CD4-positive, alpha-beta T cell treated with Interleukin-15 for 4 hours (primary cell): Measurements from ENCODE around the gene SMAD3.
"Not testable (repeated sequence)": the region's sequence is repeated elsewhere in the genome, so short reads cannot be mapped to it uniquely, and the experiment has no call there.

Experiments used
- DNase-seq: peaks from one replicate; pipeline ENCODE4 v3.0.0-alpha.2; 2020; ENCODE audit warnings: low spot score

The SMAD3 gene

DNA sequence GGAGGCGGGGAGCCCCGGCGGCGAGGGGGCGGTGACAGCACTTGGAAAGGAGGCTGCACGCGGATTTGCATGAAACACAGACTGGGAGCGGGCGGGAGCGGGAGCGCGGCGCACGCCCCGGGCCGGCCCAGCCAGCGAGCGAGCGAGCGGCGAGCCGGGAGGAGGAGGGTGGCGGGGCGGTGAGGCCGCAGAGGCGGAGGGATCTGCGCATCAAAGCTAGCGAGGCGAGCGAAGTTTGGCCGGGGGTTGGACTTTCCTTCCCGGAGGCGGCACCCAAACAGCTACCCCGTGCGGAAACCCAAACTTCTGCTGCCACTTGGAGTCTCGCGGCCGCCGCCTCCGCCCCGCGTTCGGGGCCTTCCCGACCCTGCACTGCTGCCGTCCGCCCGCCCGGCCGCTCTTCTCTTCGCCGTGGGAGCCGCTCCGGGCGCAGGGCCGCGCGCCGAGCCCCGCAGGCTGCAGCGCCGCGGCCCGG, at the start of gene SMAD3:
Gene SMAD3 (plus strand): TSS at position 72 of the 475 bp plus-strand sequence. CDS start 553 bp downstream, outside the sequence.
- DNase-seq = peak; percentile 74

DNA sequence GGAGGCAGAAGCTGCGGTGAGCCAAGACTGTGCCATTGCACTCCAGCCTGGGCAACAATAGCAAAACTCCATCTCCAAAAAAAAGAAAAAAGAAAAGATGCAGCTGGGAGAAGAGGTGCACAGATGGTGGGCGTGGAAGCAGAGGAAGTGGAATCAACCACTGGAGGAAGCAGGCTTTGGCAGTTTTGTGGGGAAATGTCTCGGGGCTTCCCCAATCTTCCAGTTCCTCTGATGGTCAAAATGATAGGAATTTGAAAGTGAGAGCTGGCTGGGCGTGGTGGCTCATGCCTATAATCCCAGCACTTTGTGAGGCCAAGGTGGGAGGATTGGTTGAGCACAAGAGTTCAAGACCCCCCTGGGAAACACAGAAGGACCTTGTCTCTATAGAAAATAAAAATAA, 48.1 kb upstream of the SMAD3 start:
- no peak for DNase-seq

DNA sequence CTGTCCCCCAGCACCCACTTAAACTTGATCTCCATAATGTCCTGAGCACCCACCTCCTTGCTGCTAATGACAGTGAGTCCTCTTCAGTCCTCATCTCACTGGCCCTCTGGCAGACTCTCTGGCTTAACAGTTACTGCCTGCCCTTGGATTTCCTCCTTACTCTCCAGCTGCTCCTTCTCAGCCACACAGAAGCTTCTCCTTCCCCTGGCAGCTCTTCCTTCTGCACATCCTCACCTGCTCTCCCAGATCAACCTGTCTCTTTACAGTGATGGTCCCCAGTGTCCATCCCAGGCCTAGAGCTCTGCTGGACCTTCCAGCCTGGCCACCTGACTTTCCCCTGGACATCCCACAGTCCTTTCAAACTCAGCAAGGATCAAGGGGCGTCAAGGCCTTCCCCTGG, 47.4 kb upstream of the SMAD3 start:
- no peak for DNase-seq

DNA sequence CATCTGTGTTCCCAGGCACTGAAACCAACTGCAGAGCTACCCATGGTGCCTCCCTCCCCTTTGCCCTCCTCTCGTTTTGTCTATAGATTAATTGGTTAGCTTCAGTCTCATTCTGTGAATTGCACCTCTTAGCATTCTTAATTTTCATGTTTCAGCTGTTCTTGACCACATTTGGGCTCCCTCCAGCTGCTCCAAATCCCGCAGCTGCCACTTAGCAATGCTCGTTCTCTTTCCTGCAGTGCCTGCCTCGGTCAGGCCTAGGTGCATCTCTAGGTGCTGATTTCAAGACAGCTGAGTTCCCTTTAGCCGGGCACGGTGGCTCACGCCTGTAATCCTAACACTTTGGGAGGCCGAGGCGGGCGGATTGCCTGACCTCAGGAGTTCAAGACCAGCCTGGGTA, 47.0 kb upstream of the SMAD3 start:
- DNase-seq = no peak

DNA sequence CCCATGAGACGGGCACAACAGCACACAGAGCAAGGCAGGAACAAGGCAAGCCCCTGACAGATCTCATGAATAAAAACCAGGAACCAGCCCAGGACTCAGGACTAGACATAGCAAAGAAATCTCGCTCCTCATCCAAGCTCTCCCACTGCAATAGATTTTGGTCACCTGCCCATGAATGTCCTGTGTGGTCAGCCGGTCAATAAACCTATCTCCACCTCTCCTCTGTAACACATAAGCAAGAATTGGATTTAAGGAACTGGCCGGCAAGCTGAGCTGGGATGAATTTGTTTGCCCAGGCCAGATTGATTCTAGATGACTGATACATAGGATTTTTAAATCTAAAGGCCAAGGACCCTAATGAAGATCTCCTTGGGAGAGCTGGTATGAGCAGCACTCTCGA, 46.3 kb upstream of the SMAD3 start:
- no peak for DNase-seq

DNA sequence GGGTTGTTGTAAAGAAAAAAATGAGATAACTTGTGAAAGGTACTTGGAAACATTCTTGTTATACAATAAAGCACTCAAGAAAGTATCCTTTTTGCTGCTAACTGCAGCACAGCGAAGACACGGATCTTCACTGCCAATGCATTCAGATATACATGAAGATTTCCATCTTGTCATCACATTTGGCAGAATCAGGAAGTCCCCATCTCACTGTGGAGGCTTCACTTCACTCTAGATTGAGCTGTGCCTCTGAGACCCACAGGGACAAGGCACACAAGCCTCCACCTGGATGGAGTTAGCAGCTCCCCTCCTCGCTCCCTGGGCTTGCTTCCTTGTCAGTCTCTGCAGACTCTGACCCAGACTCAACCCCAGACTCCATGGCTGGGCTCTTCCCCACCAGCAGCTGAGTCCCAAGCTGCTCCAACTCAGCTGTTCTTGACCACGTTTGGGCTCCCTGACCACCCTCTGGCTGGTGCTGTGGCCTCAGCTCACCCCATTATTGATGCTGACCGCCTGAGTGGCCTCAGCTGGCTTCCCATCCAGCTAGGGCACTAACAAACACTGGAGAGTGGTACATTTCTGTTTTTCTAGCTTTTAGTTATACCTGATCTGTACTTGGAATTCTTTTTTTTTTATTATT, 45.4 kb upstream of the SMAD3 start:
- no peak for DNase-seq

DNA sequence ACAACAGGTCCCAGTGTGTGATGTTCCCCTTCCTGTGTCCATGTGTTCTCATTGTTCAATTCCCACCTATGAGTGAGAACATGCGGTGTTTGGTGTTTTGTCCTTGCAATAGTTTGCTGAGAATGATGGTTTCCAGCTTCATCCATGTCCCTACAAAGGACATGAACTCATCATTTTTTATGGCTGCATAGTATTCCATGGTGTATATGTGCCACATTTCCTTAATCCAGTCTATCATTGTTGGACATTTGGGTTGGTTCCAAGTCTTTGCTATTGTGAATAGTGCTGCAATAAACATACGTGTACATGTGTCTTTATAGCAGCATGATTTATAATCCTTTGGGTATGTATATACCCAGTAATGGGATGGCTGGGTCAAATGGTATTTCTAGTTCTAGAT, 44.7 kb upstream of the SMAD3 start:
- not testable (repeated sequence) for DNase-seq

DNA sequence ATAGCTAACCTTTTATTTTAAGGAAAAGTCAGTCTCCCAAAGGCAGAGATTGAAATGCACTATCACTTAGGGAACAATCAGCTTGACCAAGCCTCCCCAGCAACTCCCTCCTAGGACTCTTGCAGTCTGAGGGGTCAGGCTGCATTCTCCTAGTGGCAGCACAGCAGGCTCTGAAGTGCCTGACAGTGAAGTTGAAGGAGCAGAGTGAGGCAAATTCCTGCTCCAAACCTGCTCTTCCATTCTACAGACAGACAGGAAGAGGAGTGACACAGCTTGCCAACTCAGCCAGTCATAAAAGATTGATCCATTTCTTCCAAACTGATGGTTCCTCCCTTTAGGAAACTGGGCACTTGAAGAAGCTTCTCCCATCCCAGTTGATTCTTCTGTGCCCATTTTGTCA, 43.9 kb upstream of the SMAD3 start:
- no peak for DNase-seq

DNA sequence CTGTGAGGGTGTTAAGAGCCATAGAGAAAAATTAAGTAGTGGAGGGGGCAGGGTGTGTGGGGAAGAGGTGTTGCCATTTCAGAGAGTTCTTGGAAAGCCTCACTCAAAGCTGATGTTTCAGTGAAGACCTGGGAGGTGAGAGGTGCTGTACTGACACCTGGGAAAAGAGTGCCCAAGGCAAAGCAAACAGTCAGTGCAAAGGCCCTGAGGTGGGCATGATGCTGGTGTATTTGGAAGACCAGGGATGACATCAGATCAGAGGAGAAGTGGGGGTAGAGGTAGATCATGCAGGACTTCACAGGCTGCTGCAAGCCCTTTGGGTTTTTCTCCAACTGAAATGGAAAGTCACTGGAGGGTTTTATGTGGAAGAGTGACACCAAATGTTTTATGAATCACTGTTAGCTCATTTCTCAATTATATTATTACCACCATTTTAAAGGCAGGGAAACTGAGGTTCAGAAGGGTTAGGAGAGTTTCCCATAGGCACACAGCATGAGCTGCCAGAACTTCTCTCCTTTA, 42.8 kb upstream of the SMAD3 start:
- no peak for DNase-seq

DNA sequence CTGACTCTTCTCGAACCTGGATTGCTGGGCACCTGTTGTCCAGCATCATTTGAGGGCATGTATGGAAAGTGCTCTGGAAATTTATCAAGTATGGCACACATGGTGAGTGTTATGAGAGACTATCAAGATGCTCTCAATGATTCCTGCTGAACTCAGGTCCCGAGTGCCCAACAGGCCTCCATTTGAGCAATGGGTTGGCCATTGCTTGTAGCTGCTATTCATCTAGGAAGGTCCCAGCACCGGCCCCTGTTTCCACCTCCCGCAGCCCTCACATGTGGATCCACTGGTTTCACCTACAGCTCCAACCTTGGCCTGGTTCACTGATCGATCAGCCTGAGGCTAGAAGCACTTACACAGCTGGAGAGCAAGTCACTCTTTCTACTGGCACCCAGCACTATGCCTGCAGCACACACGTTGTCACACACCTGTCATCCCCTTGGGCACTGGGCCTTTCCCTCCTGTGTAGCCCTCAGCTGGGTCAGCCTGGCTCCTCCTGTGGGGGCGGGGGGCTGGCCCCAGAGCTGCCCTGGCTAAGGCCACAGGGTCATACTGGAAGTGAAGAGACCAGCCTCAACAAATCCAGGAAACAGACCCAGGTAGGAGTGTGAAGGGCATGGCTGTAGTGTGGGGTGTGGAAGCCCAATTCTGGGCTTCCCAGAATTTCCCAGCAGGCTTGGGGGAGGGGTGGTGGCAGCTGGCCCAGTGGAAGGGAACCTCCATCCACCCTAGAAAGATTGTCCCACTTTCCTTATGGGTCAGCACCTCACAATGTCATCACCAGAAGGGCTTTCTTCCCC, 41.7 kb upstream of the SMAD3 start:
- DNase-seq = no peak

DNA sequence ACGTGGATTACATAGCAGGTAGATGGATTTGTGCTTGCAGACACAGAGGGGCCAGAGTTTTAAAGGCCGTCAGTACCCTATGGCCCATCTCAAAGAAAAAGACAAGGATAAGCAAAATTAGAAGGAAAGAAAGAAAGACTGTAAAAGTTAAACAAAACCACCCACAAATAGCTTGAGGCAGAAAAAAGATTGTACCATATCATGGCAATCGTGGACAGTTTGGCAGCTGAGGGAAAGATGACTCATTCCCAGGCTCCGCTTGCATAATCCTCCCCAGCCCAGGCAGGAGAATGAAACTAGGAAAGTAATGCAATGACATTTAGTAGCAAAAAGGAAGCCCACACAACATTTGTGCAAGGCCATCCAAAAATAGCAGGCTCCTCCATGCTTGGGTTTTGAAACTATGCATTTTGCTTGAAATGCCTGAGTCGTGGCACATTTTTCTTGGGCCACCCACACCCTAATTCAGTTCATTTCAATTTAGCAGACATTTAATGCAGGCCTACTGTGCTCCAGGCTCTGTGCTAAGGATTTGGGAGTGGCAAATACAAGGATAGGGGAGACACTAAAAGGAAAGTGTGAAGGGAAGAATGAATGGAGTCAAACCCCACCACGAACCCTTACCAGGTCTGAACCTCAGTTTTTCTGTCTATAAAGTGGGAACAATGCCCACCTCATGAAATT, 40.9 kb upstream of the SMAD3 start:
- no peak for DNase-seq

DNA sequence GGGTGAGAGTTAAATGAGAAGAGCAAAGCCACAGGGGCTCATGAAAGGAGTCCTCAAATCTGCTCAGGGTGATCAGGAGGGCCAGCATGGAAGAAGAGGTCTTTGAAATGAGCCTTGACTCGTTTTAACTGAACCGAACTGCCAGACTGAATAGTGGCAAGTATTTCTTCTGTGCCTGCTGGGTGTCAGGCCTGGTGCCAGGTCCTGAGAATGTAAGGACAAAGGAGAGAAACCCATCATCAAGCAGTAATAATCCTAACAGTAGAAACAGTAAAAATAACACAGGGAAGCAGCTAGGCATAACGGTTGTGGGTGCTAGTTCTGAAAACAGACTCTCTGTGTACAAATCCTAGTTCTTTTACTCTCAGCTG, 40.4 kb upstream of the SMAD3 start:
- DNase-seq = no peak

DNA sequence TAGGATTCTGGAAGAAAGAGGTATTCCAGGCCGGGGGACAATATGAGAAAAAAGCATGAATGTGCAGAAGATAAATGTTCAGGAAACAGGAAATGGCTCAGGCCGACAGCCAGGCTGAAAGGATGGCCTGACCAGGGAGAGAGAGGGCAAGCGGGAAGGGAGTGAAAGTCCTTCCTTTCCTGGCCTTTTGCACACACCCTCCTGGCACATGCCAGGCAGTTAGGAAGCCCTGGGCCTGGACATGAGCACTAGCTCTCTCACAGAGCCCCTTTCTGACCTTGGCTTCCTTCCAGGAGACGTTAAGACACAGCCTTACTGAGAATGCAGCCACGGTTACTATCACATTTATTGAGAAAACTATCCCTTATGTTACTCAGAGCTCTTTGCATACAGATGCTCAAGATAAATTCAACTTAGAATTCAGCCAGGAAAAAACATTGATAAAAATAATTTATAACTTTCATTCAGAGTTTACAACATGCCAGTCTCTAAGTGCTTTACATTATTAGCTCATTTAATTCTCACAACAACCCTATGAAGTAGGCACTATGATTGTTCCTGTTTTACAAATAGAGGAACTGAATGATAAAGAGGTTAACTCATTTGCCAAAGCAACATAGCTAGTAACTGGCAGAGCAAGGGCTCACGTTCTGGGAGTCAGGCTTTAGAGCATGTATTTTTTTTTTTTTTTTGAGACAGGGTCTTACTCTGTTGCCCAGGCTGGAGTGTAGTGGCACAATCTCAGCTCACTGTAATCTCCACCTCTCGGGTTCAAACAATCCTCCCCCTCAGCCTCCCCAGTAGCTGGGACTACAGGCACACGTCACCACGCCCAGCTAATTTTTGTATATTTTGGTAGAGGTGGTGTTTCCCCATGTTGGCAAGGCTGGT, 39.4 kb upstream of the SMAD3 start:
- no peak for DNase-seq

DNA sequence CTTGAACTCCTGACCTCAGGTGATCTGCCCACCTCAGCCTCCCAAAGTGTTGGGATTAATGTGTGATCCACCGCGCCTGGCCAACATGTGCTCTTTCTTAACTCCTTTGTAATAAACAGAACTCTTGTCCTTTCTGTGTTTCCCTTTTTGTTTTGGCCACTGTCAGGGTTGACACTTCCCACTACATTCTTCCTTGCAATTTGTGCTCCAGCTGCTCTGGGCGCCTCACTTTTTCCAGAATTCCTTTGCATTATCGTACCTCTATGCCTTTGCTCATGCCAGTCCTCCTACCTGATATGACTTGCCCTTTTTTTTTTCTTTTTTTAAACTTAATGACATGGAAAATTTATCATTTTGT, 38.8 kb upstream of the SMAD3 start:
- DNase-seq = no peak

DNA sequence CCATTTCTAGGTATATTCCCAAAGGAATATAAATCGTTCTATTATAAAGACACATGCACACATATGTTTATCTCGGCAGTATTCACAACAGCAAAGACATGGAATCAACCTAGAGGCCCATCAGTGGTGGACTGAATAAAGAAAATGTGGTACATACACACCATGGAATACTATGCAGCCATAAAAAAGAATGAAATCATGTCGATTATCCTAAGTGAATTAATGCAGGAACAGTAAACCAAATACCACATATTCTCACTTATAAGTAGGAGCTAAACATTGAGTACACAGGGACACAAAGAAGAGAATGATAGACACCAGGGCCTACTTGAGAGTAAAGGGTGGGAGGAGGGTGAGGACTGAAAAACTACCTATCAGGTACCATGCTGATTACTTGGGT, 37.0 kb upstream of the SMAD3 start:
- DNase-seq = not testable (repeated sequence)

DNA sequence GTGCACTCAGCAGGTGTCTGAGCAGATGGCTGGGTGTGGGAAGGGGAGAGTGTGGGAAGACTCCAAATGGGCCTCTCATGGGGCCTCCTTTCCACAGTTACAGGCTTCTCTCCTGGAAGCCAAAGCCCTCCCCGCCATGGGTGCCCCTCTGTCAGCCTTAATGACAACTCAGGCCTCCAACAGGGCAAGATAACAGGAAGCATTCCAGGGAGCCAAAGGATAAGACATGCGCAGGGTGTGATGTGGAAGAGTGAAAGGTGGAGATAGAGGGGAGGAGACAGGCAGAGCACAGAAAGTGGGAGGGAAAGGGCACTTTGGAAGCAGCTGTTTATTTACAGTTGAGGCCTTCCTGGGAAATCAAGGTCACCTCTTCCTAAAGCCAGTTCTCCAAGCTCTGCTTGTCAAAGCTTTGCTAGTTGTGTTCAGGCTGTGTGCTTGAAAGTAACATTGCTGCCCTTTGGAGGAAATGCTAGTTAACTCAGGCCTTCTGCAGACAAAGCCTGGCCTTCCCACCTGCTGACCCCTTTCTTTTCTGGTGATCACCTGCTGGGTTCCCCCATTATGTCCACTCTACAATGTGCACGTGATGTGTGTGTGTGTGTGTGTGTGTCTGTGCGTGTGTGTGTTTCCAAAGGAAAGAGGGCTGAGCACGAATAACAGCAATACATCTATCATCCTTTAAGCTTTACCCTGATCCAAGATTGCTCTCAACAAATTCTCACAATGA, 35.2 kb upstream of the SMAD3 start:
- DNase-seq = no peak

DNA sequence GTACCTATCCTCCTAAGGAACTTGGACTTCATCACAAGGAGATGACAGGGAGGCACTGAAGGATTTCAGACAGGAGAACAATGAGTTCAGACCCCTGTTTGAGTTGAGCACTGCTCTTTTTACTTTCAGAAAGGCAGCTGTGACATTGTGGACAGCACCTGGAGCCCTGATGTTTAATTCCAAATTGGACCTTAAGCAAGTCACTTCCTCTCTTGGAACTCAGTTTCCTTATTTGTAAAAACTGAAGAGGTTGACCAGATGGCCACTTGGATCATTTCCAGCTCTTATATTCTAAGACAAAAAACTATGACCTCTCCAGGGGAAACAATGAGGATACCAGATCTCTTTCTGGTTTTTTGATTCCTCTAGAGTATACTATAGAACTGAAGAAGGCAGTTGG, 34.1 kb upstream of the SMAD3 start:
- DNase-seq = no peak

DNA sequence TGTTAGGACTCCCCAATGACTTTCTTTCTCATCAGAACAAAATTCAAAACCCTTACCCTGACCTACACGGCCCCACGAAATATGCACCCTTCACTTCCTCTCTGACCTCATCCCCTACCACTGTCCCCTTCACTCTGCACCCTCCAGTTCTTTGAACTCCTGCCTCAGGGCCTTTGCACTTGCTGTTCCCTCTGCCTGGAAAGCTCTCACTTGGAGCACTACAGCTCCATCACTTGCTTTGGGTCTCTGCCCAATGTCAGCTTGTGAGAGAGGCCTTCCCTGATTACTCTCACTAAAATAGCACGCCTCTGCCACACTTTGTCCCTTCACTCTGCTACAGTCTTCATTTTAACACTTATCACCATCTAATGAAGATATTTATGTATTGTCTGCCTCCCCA, 32.8 kb upstream of the SMAD3 start:
- DNase-seq = no peak

DNA sequence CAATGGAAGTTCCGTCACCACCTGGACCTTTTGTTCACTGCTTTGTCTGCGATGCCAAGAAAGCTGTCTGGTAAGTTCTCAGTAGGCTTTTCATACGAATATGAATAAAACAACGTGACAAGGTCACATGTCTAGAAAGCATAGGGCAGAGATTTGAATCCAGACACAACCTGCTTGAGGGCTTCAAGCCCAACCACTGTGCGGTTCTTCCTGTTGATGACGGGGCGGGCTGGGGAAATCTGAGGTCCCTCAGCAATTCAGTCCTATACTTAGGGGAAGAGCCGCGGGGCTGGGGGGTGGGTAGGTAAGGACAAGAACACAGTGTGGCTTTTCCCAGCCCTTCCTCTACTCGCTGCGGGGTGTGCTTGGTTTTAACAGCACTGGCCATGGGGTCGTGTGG, 32.4 kb upstream of the SMAD3 start:
- peak; percentile 30 for DNase-seq

DNA sequence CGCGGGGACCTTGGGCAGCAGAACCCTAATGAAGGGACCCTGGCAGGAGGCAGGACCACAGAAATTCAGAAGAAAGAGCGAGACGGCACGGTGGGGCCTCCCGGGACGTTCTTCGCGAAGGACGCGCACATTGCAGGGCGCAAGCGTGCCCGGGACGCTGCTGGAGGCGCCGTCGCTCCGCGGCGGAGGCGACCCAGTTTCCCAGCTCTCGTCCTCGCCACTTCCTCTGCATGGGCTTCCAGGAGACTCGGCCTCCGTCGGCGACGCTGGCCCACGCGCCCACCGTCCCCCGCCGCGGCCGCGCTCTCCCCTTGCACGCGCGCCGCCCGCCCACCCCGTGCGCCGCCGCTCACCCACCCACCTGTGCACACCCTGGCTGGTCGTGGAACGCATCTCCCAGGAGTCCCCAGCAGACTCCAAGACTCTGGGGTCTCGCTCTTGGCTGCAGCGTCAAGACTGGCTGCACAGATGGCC, 31.8 kb upstream of the SMAD3 start:
- peak; percentile 19 for DNase-seq

DNA sequence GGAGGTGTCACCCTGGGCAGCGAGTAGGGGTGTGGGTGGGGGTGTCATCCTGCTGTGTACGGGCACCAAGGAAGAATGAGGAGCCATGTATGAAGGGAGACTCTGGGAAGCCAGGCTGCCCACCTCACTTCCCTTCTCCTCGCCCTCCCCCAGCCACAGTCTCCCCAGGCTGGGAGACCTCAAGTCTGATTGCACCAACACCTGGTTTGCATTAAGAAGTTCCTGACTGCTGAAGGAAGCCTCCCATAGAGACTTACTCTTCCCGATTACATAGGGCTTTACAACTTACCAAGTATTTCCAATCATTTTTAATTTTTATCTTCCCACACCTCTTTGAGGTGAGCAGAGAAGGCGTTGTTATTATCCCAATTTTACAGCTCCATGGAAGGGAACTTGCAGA, 29.5 kb upstream of the SMAD3 start:
- no peak for DNase-seq
